Activated CD4-positive, alpha-beta memory T cell treated with anti-CD3 and anti-CD28 coated beads, Interleukin-2, amount 10 ng/mL, durations not matched to agents 7 days and 5 days (primary cell): ENCODE results near the gene PTPRJ. TPM values are rescaled to one million over a fixed set of nuclear protein-coding genes. Genes with fewer than 3 reads are reported as not detected.
"Not testable (repeated sequence)": the region's sequence is repeated elsewhere in the genome, so short reads cannot be mapped to it uniquely, and the experiment has no call there.

Experiments used
- CTCF ChIA-PET: fragments of 350-600 bp; sonication (Branson Sonifier 250); formaldehyde crosslinking; loops from one replicate; lab custom pipeline; 2021; ENCODE audit warnings: antibody characterized with exemption, inconsistent platforms; lab: Charles Lee
- POLR2A ChIA-PET: fragments of 350-600 bp; sonication (Branson Sonifier 250); formaldehyde crosslinking; loops from one replicate; lab custom pipeline; 2021; ENCODE audit warnings: antibody characterized with exemption; lab: Charles Lee
- DNase-seq: peaks from one replicate; pipeline ENCODE4 v3.0.0-alpha.2; 2020
- H3K27ac Mint-ChIP-seq: one replicate; pipeline ENCODE4 v1.8.0; 2021; ENCODE audit warnings: mild to moderate bottlenecking, mixed read lengths
- H3K27me3 Mint-ChIP-seq: one replicate; pipeline ENCODE4 v1.8.0; 2021; ENCODE audit warnings: mixed read lengths
- H3K36me3 Mint-ChIP-seq: one replicate; pipeline ENCODE4 v1.8.0; 2021; ENCODE audit warnings: low read depth, mixed read lengths
- H3K4me1 Mint-ChIP-seq: one replicate; pipeline ENCODE4 v1.8.0; 2021; ENCODE audit warnings: mixed read lengths
- H3K4me3 Mint-ChIP-seq: one replicate; pipeline ENCODE4 v1.8.0; 2021; ENCODE audit warnings: mild to moderate bottlenecking, mixed read lengths
- H3K9me3 Mint-ChIP-seq: one replicate; pipeline ENCODE4 v1.8.0; 2021; ENCODE audit warnings: mixed read lengths
- total RNA-seq, 2 experiments: library from RNA; stranded (reverse); gene quantifications; one replicate each; pipeline ENCODE4 v1.2.3, GENCODE V29; 2021

PTPRJ gene
- total RNA-seq, 2 experiments from 2014 or later, result 83.0 to 89.1 TPM

- H3K36me3 Mint-ChIP-seq, result no peaks in the 10 kb centered on the region
- no peak overlapping the region for H3K27ac Mint-ChIP-seq
- no peak overlapping the region for H3K4me3 Mint-ChIP-seq
- H3K4me1 Mint-ChIP-seq, result no peaks in the 10 kb centered on the region
- ChIA-PET POLR2A (no interaction called here), CTCF (interaction anchor here (1.1 kb wide), 1 partner anchor 124 kb away, joined by 4 read pairs; no protein-coding TSS in a partner anchor)
- no peak for DNase-seq
- H3K9me3 Mint-ChIP-seq, result no peaks in the 10 kb centered on the region
- no peaks in the 10 kb centered on the region for H3K27me3 Mint-ChIP-seq
Measured at GRCh38 chr11:48182860-48183526, 202.6 kb downstream of the PTPRJ start.

GRCh38 chr11:48184452-48184851 is 204.1 kb downstream of the PTPRJ start:
- ChIA-PET CTCF (interaction anchor here (1.0 to 1.6 kb wide), 2 partner anchors 12 to 250 kb away, joined by 3 read pairs; no protein-coding TSS in a partner anchor), POLR2A (no interaction called here)
- H3K9me3 Mint-ChIP-seq, result peaks cover 6% of the 10 kb centered on the region
- no peak for DNase-seq
- H3K4me1 Mint-ChIP-seq, result peaks cover 2% of the 10 kb centered on the region
- peaks cover 12% of the 10 kb centered on the region for H3K36me3 Mint-ChIP-seq
- H3K4me3 Mint-ChIP-seq, result no peak overlapping the region
- no peak overlapping the region for H3K27ac Mint-ChIP-seq
- H3K27me3 Mint-ChIP-seq, result peaks cover 4% of the 10 kb centered on the region

- POLR2A ChIA-PET, result not testable (repeated sequence)
- Mint-ChIP-seq H3K4me3 (peak overlapping the region; percentile 63), H3K4me1 (peaks cover 30% of the 10 kb centered on the region)
Measured at GRCh38 chr11:48190906-48191654, 210.7 kb downstream of the PTPRJ start.

GRCh38 chr11:48193876-48194275 is 213.5 kb downstream of the PTPRJ start:
- Mint-ChIP-seq H3K9me3 (peaks cover 33% of the 10 kb centered on the region), H3K27me3 (peaks cover 11% of the 10 kb centered on the region), H3K27ac (no peak overlapping the region), H3K36me3 (peaks cover 26% of the 10 kb centered on the region), H3K4me3 (no peak overlapping the region), H3K4me1 (peaks cover 30% of the 10 kb centered on the region)
- ChIA-PET POLR2A (no interaction called here), CTCF (no interaction called here)
- no peak for DNase-seq

More at GRCh38 chr11:48190906-48191654, 210.7 kb downstream of the PTPRJ start:
- H3K27me3 Mint-ChIP-seq, CTCF ChIA-PET: not testable (repeated sequence)
- H3K36me3 Mint-ChIP-seq, result peaks cover 32% of the 10 kb centered on the region
- H3K9me3 Mint-ChIP-seq, result peaks cover 25% of the 10 kb centered on the region
- H3K27ac Mint-ChIP-seq, result peak overlapping the region; percentile 93
- DNase-seq, result peak; percentile 76

GRCh38 chr11:48207881-48208280 is 227.5 kb downstream of the PTPRJ start:
- Mint-ChIP-seq H3K4me1 (no peaks in the 10 kb centered on the region), H3K9me3 (no peaks in the 10 kb centered on the region), H3K4me3 (no peak overlapping the region), H3K36me3 (no peaks in the 10 kb centered on the region), H3K27me3 (peaks cover 23% of the 10 kb centered on the region), H3K27ac (no peak overlapping the region)
- POLR2A ChIA-PET, result no interaction called here
- CTCF ChIA-PET, result no interaction called here
- DNase-seq, result no peak

- ChIA-PET POLR2A (no interaction called here), CTCF (no interaction called here)
- DNase-seq, result no peak
- Mint-ChIP-seq H3K36me3 (no peaks in the 10 kb centered on the region), H3K4me1 (no peaks in the 10 kb centered on the region), H3K27ac (no peak overlapping the region), H3K9me3 (no peaks in the 10 kb centered on the region), H3K27me3 (peaks cover 13% of the 10 kb centered on the region), H3K4me3 (no peak overlapping the region)
Measured at GRCh38 chr11:48210052-48210451, 229.7 kb downstream of the PTPRJ start.

GRCh38 chr11:48216510-48216909 is 236.2 kb downstream of the PTPRJ start, which contains the start of gene OR4B1:
TSS of gene OR4B1 (plus strand) at chr11:48216810. CDS start at chr11:48216810, 0 bp downstream.
- DNase-seq, result no peak
- CTCF ChIA-PET, result no interaction called here
- Mint-ChIP-seq H3K9me3 (no peaks in the 10 kb centered on the region), H3K27me3 (peaks cover 10% of the 10 kb centered on the region), H3K4me1 (no peaks in the 10 kb centered on the region), H3K36me3 (no peaks in the 10 kb centered on the region), H3K4me3 (no peak within 1 kb of the TSS), H3K27ac (no peak within 1 kb of the TSS)
- POLR2A ChIA-PET, result no interaction called here

Other genes starting within 250 kb of the PTPRJ start
- gene FNBP4, start 213.2 kb upstream of the PTPRJ start, total RNA-seq, result 100 to 1,000 TPM; 123 to 136 TPM
- gene NUP160, start 132.2 kb upstream of the PTPRJ start, total RNA-seq, result 10 to 100 TPM; 52.0 to 52.9 TPM
- not detected for gene OR4B1, start 236.3 kb downstream of the PTPRJ start, total RNA-seq